ENCODE results near the gene RAD23B.

The RAD23B gene

GRCh38 chr9:107269254-107269653 is 13.8 kb upstream of the RAD23B start:
- DNase-seq, result no peak

GRCh38 chr9:107269681-107270080 is 13.4 kb upstream of the RAD23B start:
- DNase-seq, result no peak

GRCh38 chr9:107270082-107270481 is 13.0 kb upstream of the RAD23B start:
- no peak for DNase-seq

- no peak for DNase-seq
Measured at GRCh38 chr9:107270580-107270979, 12.5 kb upstream of the RAD23B start.

- DNase-seq, result no peak
Measured at GRCh38 chr9:107273634-107274033, 9.4 kb upstream of the RAD23B start.

- no peak for DNase-seq
Measured at GRCh38 chr9:107274096-107274495, 9.0 kb upstream of the RAD23B start.

GRCh38 chr9:107274953-107275422 is 8.1 kb upstream of the RAD23B start:
- DNase-seq, result no peak

GRCh38 chr9:107275530-107275929 is 7.5 kb upstream of the RAD23B start:
- DNase-seq, result no peak

- no peak for DNase-seq
Measured at GRCh38 chr9:107276966-107277710, 5.9 kb upstream of the RAD23B start.

- DNase-seq, result no peak
Measured at GRCh38 chr9:107277801-107278200, 5.3 kb upstream of the RAD23B start.

GRCh38 chr9:107279086-107279485 is 4.0 kb upstream of the RAD23B start:
- peak; percentile 55 for DNase-seq

- DNase-seq, result peak; percentile 37
Measured at GRCh38 chr9:107280543-107280942, 2.5 kb upstream of the RAD23B start.

GRCh38 chr9:107281184-107281583 is 1.9 kb upstream of the RAD23B start:
- DNase-seq, result no peak

- no peak for DNase-seq
Measured at GRCh38 chr9:107281922-107282667, 984 bp upstream of the RAD23B start.

- DNase-seq, result peak; percentile 86
Measured at GRCh38 chr9:107283623-107284616, 841 bp downstream of the RAD23B start.

- DNase-seq, result no peak
Measured at GRCh38 chr9:107284636-107285035, 1.6 kb downstream of the RAD23B start.

GRCh38 chr9:107285286-107285685 is 2.2 kb downstream of the RAD23B start:
- no peak for DNase-seq

- DNase-seq, result no peak
Measured at GRCh38 chr9:107286057-107286456, 3.0 kb downstream of the RAD23B start.

- DNase-seq, result no peak
Measured at GRCh38 chr9:107288701-107289100, 5.6 kb downstream of the RAD23B start.

GRCh38 chr9:107290619-107291018 is 7.5 kb downstream of the RAD23B start:
- no peak for DNase-seq

GRCh38 chr9:107292821-107293542 is 9.9 kb downstream of the RAD23B start:
- DNase-seq, result peak; percentile 46

GRCh38 chr9:107293543-107294085 is 10.5 kb downstream of the RAD23B start:
- no peak for DNase-seq

Measured in suppressor macrophage treated with lipopolysaccharide for 4 hours (primary cell).